ENCODE measurements around the gene PHACTR2. TPM values are rescaled to one million over a fixed set of nuclear protein-coding genes. Genes with fewer than 3 reads are reported as not detected.
A peak's percentile ranks its signal among the peaks of the same experiment; 100 is the strongest.

PHACTR2 gene
- total RNA-seq, 6 experiments from 2014 or later: 66.7 to 92.7 (median 84.1) TPM

GRCh38 chr6:143755301-143755744, 77.6 kb downstream of the PHACTR2 start:
- Mint-ChIP-seq H3K9me3 (no peaks in the 10 kb centered on the region), H3K27ac (no peak overlapping the region), H3K27me3 (ENCODE audit: insufficient read depth) (no peaks in the 10 kb centered on the region), H3K36me3 (ENCODE audit: low read depth) (peaks cover 27% of the 10 kb centered on the region), H3K4me1 (ENCODE audit: low read depth) (peaks cover 20% of the 10 kb centered on the region), H3K4me3 (no peak overlapping the region)
- DNase-seq: no peak
- TF ChIP-seq, protein P1, sequence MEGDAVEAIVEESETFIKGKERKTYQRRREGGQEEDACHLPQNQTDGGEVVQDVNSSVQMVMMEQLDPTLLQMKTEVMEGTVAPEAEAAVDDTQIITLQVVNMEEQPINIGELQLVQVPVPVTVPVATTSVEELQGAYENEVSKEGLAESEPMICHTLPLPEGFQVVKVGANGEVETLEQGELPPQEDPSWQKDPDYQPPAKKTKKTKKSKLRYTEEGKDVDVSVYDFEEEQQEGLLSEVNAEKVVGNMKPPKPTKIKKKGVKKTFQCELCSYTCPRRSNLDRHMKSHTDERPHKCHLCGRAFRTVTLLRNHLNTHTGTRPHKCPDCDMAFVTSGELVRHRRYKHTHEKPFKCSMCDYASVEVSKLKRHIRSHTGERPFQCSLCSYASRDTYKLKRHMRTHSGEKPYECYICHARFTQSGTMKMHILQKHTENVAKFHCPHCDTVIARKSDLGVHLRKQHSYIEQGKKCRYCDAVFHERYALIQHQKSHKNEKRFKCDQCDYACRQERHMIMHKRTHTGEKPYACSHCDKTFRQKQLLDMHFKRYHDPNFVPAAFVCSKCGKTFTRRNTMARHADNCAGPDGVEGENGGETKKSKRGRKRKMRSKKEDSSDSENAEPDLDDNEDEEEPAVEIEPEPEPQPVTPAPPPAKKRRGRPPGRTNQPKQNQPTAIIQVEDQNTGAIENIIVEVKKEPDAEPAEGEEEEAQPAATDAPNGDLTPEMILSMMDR (IDR thresholded peaks at IDR 0.05): no peak

GRCh38 chr6:143757346-143757832, 79.6 kb downstream of the PHACTR2 start:
- Mint-ChIP-seq H3K36me3 (ENCODE audit: low read depth) (peaks cover 37% of the 10 kb centered on the region), H3K27me3 (ENCODE audit: insufficient read depth) (peaks cover 2% of the 10 kb centered on the region; the same call in 1 of the 2 replicates), H3K4me3 (no peak overlapping the region), H3K9me3 (no peaks in the 10 kb centered on the region), H3K27ac (no peak overlapping the region), H3K4me1 (ENCODE audit: low read depth) (peaks cover 20% of the 10 kb centered on the region)
- no peak for DNase-seq
- TF ChIP-seq, protein P1 (IDR thresholded peaks at IDR 0.05): no peak

- H3K4me1 Mint-ChIP-seq (ENCODE audit: low read depth): peaks cover 9% of the 10 kb centered on the region
- no peak overlapping the region for H3K4me3 Mint-ChIP-seq
These were observed 80.8 kb downstream of the PHACTR2 start for GRCh38 chr6:143758551-143758950.

GRCh38 chr6:143759666-143760065, 81.9 kb downstream of the PHACTR2 start:
- Mint-ChIP-seq H3K9me3 (no peaks in the 10 kb centered on the region), H3K27me3 (ENCODE audit: insufficient read depth) (peaks cover 2% of the 10 kb centered on the region; the same call in 1 of the 2 replicates), H3K27ac (0 out of 2 replicates have a peak overlapping the region, but pooled peaks have one; percentile 53), H3K36me3 (ENCODE audit: low read depth) (peaks cover 31% of the 10 kb centered on the region), H3K4me3 (no peak overlapping the region), H3K4me1 (ENCODE audit: low read depth) (peaks cover 9% of the 10 kb centered on the region)
- TF ChIP-seq, protein P1 (IDR thresholded peaks at IDR 0.05): no peak
- DNase-seq: peak; percentile 4

More at GRCh38 chr6:143758551-143758950, 80.8 kb downstream of the PHACTR2 start:
- no peak for DNase-seq
- TF ChIP-seq, protein P1 (IDR thresholded peaks at IDR 0.05): no peak
- no peaks in the 10 kb centered on the region for H3K9me3 Mint-ChIP-seq
- peaks cover 34% of the 10 kb centered on the region for H3K36me3 Mint-ChIP-seq (ENCODE audit: low read depth)
- no peak overlapping the region for H3K27ac Mint-ChIP-seq
- peaks cover 2% of the 10 kb centered on the region; the same call in 1 of the 2 replicates for H3K27me3 Mint-ChIP-seq (ENCODE audit: insufficient read depth)

GRCh38 chr6:143761074-143761473, 83.3 kb downstream of the PHACTR2 start:
- Mint-ChIP-seq H3K4me3 (no peak overlapping the region), H3K27ac (no peak overlapping the region), H3K4me1 (ENCODE audit: low read depth) (peaks cover 9% of the 10 kb centered on the region), H3K9me3 (no peaks in the 10 kb centered on the region), H3K27me3 (ENCODE audit: insufficient read depth) (peaks cover 2% of the 10 kb centered on the region; the same call in 1 of the 2 replicates), H3K36me3 (ENCODE audit: low read depth) (peaks cover 28% of the 10 kb centered on the region)
- no peak for DNase-seq
- TF ChIP-seq, protein P1 (IDR thresholded peaks at IDR 0.05): no peak
